NCI-H226 (cell line): ENCODE data around the gene ABCB4.
A peak's percentile ranks its signal among the peaks of the same experiment; 100 is the strongest.
"Not testable (repeated sequence)": the region's sequence is repeated elsewhere in the genome, so short reads cannot be mapped to it uniquely, and the experiment has no call there.

ENCODE experiments used
- DNase-seq: peaks from one replicate; pipeline ENCODE4 v3.0.0-alpha.2; 2015

The ABCB4 gene

DNA sequence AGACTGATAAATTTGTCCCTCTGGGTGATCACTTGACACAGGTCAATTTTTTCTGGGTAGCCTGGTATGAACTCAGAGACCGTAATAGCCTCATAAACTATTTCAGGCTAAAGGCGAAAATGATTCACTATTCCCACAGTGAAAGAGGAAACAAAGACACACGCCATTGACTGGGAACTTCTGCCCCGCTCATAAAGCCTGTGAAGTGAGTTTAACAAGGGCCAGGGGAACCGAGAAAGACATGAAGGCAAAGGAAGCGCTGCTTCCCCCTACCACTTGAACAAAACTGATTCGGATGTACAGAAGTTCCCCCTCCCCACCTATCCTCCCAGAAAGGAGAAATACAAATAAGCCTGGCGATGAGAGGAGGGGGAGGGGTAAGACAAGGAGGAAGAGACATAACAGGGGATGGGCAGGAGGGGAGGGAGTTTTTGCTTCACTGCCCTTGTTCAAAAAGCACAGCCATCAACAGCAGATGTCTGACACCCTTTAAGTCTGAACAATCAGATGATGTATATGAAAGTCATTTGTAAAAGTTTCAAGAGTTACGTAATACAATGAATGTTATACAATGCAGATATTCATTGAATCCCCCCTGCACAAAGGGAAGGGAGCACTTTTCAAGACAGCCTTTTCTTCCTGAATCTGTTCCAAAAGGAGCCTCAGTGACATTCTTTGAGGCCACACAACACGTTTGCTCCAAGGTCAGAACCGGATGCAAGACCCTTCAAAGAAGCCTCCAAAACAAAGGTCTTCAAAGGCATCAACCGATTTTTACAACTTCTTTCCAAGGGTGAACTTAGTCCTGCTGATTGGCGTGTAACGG, 734 bp downstream of the ABCB4 start:
- no peak for DNase-seq

- DNase-seq: no peak
Observed at GRCh38 chr7:87473986-87474385, 1.5 kb downstream of the ABCB4 start.

GRCh38 chr7:87473192-87473591, 2.3 kb downstream of the ABCB4 start:
- DNase-seq: no peak

DNA sequence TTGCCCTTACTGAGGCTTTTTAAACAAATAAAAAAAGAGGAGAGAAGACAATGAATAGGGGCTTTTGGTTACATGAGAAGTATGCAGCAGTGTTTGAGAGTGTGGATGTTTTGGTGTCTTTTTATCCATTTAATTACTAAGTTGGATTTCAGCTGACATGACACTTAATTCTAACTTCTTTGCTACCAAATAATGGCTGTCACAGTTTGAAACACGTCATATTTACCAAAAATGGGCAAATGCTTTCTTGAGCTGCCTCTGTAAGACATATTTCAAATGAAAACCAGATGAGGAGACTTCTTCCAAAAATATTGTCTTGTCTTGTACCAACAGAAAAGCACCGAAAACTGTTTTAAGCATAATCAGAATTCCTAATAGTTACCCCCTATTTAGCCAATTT, 4.0 kb downstream of the ABCB4 start:
- DNase-seq: no peak

- DNase-seq: not testable (repeated sequence)
Observed at GRCh38 chr7:87469204-87469603, 6.3 kb downstream of the ABCB4 start.

- DNase-seq: not testable (repeated sequence)
Observed at GRCh38 chr7:87465534-87465880, 10.0 kb downstream of the ABCB4 start.

DNA sequence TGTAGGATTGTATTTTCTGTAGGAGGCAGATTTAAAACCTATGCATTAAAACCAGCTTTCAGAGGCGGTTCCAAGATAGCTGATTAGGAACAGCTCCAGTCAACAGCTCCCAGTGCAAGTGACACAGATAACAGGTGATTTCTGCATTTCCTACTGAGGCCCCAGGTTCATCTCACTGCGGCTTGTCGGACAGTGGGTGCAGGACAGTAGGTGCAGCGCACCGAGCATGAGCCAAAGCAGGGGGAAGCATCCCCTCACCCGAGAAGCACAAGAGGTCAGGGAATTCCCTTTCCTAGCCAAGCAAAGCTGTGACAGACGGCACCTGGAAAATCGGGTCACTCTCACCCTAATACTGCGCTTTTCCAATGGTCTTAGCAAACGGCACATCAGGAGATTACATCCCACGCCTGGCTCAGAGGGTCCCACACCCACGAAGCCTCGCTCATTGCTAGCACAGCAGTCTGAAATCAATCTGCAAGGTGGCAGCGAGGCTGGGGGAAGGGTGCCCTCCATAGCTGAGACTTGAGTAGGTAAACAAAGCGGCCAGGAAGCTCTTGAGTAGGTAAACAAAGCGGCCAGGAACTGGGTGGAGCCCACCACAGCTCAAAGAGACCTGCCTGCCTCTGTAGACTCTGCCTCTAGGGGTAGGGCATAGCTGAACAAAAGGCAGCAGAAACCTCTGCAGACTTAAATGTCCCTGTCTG, 10.5 kb downstream of the ABCB4 start:
- not testable (repeated sequence) for DNase-seq

DNA sequence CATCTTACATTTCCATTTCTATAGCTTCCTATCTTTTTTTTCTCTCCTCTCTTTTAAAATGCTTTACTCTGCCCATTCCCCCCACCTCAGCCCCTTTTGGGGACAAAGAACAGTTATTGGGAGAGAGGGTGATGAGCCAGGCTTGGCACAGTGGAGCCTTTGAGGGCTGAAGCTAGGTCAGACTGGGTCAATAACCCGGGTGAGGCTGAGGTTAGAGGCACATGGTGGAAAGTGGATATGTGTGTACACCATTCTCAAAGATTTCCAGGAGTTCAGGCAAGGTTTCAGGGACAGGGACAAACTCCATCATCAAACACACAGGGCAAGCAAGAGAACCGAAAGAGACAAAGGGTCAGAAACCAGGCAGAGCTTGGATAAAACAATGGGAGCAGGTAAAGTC, 11.5 kb downstream of the ABCB4 start:
- DNase-seq: no peak

DNA sequence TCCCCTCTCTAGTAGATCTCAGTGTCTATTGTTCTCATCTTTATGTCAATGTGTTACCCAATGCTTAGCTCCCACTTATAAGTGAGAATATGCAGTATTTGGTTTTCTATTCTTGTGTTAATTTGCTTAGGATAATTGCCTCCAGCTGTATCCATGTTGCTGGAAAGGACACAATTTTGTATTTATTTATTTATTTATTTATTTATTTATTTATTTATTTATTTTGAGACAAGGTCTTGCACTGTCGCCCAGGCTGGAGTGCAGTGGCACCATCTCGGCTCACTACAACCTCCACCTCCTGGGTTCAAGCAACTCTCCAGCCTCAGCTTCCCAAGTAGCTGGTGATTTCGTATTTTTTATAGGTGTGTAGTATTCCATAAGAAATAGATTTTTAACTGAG, 15.0 kb downstream of the ABCB4 start:
- DNase-seq: not testable (repeated sequence)

DNA sequence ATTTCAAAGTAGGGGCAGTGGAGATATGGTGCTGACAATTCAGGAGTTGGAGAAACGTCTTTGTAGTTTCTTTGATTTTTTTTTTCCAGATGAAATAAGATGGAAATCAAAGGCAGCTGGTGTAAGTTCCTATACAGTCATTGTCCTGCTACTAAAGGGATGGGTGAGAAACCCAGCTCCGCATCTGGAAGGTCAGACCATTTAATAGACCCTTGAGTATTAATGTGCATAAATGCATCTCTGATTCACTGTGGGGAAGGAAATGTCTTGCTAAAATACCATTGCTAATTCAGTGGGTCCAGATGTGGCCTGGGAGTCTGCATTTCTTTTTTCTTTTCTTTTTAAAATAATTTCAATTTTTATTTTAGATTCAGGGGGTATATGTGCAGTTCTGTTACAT, 15.5 kb downstream of the ABCB4 start:
- no peak for DNase-seq

DNA sequence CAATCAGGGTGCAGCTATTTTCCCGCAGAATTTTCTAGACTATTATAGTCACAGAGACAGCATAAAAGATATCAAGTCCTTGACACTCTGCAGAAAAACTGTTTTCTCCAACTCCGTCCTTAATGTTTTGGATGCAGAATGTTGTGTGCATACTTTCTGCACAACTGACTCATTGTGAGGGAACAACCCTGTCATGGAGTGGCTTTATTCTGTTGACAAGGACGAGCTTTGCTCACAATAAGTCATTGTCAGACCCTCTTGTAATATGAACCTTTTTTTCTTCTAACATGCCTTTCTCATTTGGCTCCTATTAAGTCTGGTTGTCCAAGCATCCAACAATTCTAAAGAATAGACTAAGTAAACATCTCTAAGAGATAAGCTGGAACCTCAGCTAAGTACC, 17.3 kb downstream of the ABCB4 start:
- DNase-seq: no peak

DNA sequence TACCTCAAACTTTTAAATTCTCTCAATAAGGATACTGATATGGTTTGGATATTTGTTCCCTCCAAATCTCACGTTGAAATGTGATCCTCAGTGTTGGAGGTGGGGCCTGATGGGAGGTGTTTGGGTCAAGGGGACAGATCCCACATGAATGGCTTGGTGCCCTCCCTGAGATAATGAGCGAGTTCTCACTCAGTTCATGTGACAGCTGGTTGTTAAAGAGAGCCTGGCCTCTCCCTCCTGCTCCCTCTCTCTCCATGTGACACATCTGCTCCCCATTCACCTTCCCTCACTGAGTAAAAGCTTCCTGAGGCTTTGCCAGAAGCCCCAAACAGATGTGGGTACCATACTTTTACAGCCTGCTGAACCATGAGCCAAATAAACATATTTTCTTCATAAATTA, 19.2 kb downstream of the ABCB4 start:
- DNase-seq: no peak

GRCh38 chr7:87452279-87452678, 23.2 kb downstream of the ABCB4 start:
- no peak for DNase-seq

- DNase-seq: no peak
Observed at GRCh38 chr7:87451187-87451586, 24.3 kb downstream of the ABCB4 start.

DNA sequence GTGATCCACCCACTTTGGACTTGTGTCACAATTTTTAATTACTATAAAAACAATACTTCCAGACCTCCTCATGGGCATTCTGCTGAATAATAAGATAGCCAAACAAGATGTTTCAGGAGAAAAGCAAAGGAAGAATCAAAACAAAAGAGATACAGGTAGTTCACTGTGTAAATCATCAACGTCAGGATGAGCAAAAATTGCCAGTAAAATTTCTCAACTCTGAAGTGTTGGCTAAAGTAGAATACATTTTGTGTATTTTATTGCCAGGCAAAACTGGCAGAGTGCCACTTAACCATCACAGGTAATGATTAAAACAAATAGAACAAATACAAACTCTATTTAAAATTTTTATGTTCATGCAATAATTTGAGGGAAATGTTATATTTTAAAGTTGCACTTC, 24.8 kb downstream of the ABCB4 start:
- DNase-seq: no peak

DNA sequence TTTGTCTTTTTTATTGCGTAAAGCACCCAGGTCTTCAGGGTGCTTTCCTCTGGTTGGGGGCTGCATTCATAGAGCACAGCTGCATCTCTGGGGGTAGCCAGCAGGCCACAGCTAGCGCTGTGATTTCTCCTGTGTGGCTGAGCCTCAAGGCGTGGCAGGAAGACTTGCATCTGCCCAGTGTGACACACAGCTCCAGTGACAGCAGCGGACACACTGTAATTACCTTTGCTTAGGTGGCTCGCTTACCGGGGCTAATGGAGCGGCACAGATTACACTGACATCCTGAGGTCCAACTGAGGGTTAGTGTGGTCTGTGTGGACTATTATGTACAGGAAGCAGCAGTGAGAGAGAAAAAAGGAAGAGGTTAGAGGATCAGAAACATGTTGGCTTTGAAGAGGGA, 27.1 kb downstream of the ABCB4 start:
- no peak for DNase-seq

DNA sequence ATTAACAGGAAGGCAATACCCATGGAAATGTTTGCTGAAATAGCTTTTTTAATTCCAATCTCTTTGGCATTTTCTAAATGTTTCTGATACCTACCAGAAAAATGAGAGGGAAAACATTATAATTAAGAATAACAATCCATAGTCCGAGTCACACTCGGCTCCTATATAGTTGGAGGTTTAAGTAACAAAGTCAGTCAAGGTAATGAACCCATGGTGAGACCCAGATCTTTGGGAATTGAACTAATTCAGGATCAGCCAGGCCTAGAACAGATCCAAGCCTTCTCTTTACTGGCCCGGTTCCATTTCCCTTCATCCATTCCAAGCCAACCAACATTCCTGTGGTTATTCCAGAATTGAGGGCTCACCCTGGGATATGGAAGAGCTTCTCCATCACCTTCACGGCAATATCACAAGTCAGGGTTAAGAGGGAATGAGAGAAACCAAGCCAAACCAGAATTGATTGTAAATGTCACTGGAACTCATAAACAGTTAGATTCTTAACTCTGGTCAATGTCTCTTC, 28.3 kb downstream of the ABCB4 start:
- peak; percentile 9 for DNase-seq

DNA sequence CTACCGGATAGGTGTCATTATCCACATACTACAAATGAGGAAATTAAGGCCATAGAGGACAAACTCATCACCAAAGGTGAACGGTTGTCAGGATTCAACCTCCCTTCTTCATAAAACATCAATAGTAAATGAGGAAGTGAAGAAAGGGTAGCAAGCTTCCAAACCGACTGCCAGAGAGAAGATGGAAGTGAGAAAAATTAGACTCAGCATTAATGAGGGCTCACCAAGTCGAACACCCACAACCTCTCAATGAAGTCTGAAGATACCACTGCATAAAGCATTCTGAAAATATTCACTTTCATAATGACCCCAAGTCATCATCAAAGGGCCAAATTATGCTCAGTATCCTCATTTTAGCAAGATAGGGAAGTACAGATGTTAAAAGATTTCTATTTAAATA, 29.6 kb downstream of the ABCB4 start:
- no peak for DNase-seq

DNA sequence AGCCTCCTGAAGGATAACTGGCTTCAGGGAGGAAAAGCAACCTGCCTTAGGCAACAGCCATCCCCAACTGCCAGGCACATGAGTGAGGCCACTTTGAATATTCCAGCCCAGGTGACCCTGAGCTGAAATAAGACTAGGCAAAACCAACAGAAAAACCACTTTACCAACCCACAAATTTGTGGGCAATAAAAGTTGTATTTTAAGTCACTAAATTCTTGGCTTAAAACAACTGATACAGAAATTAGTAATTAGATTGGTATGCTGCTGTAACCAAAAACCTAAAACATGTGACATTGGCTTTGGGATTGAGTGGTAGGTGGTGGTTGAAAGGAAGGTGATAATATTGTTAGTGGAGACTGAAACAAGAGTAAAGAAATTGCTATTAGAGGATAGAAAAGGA, 39.9 kb downstream of the ABCB4 start:
- no peak for DNase-seq

DNA sequence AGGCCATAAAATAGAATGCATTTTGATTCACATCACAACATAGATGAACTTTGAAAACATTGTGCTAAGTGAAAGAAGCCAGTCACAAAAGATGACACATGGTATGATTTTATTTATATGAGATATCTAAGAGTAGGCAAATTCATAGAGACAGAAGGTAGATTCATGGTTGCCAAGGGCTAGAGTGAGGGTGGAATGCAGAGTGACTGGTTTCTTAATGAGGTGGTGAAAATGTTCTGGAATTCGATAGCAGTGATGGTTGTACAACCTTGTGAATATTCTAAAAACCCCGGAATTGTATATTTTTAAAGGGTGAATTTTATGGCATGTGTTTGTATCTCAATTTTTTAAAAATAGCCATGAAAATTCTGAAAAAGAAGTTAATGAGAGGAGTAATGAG, 42.9 kb downstream of the ABCB4 start:
- DNase-seq: no peak

DNA sequence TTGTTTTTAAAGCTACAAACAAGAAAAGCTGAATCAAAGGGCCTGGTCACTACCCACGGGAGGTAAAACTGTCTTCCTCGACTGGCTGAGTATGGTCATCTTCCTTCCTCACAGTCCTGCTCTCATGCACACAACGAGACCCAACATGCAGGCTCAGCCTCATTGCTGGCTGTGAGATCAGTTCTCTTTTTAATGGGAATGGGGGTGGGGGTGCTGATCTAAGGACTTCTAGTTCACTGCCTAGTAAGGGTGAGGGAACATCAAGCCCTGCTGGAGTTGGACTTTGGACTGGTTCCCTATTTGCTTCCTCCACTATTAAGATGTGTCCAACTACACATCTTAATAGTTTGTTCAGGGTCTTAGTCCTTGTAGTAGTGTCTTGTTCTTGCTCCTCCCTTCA, 48.2 kb downstream of the ABCB4 start:
- no peak for DNase-seq

DNA sequence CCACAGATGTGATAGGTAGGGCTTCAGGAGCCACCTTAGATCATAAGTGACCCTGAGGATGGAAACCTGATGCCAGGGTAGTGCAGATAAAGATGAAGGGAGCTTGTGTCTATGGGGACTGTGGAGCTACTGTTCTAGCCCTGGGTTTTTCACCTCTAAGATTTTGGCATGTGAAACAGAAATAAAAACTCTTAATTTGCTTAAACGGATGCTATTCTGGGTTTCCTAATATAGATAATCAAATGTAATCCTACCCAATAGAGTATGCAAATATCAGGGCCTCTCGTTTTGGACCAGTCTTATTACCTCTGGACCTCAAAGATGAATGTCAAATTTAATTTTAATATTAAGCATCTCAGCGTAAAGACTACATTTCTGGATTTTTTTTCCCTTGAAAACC, 49.3 kb downstream of the ABCB4 start:
- no peak for DNase-seq

DNA sequence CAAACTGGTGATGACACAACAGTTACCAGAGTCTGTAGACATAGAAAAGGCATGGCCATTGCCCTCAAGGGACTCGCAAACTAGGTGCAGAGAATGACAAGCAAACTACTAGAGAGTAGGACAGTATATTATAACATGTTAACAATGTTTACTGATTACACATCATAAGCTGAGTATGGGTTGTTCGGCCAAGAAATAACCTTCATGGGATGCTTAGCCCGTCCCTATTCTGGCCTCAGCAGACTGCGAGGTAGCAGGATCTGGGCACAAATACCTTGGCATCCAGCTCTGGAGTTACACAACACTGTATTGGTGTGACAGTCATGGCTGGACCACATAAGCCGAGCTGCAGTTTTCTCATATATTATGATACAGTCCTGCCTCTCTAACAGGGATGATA, 51.4 kb downstream of the ABCB4 start:
- DNase-seq: no peak

GRCh38 chr7:87420173-87420572, 55.3 kb downstream of the ABCB4 start:
- DNase-seq: no peak
